A673 (cell line): ENCODE measurements around the gene PTPN1.

Experiments used
- CTCF ChIP-seq: fragments of 300-800, 200-600 bp; sonication (generic); conservative IDR thresholded peaks from 2 replicates; pipeline ENCODE4 v1.5.1; 2017; ENCODE audit warnings: low read depth, mild to moderate bottlenecking, antibody characterized with exemption, low read length, moderate library complexity, mixed read lengths
- EZH2 ChIP-seq: fragments of 200-600 bp; sonication (generic); IDR thresholded peaks from 2 replicates; pipeline ENCODE4 v1.6.1; 2017; ENCODE audit warnings: borderline replicate concordance, low read depth, mild to moderate bottlenecking, mixed read lengths, antibody characterized with exemption, low read length; ENCODE audit not compliant: poor library complexity, severe bottlenecking

DNA sequence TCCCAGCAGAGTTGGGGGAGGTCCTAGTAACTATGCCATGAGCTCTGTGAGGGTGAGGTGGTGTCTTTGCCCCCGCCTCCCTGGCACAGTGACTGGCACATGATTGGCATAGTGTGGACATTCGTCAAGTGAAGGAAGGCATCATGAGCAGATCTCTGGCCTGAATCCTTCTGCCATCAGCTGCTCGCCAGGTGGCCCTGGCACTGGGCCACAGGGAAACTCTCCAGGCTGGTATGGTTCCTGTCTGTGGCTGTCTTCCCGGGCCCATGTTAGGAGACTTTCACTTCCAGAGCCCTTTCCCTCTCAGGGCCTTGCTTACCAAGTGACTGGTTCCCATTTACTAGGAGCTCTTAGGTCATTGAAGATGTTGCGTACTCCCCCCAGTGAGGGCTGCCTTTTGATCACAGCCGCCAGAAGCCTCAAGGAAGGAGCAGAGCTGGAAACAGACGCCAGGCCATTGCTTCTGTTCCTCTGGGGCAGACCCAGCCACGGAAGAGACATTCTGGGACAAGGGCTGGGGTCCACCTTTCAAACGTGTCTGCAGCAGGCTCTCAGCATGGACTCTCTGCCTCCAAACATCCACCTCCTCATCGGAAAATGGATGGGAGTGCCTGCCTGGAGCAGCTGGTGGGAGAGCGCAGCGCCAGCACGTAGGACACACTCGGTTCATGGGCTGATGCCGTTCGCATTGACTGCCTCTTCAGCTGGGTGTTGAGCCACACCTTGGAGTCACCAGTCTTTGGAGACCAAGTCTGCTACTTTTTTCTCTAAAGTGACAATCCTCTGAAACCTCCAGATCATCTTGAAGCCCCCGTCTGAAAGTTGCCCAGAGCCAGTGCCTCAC is 67.2 kb downstream of the PTPN1 start:
- TF ChIP-seq CTCF (no peak), EZH2 (no peak)
